Measurements from ENCODE around the gene NUDT17. TPM values are rescaled to one million over a fixed set of nuclear protein-coding genes. Genes with fewer than 3 reads are reported as not detected.
A peak's percentile ranks its signal among the peaks of the same experiment; 100 is the strongest.

NUDT17 gene
- total and polyA plus RNA-seq, 9 of the 15 experiments (the other 6 are each of a cell fraction or from before 2014, with no cell fraction given) = 2.1 to 10.0 (median 6.1) TPM

DNA sequence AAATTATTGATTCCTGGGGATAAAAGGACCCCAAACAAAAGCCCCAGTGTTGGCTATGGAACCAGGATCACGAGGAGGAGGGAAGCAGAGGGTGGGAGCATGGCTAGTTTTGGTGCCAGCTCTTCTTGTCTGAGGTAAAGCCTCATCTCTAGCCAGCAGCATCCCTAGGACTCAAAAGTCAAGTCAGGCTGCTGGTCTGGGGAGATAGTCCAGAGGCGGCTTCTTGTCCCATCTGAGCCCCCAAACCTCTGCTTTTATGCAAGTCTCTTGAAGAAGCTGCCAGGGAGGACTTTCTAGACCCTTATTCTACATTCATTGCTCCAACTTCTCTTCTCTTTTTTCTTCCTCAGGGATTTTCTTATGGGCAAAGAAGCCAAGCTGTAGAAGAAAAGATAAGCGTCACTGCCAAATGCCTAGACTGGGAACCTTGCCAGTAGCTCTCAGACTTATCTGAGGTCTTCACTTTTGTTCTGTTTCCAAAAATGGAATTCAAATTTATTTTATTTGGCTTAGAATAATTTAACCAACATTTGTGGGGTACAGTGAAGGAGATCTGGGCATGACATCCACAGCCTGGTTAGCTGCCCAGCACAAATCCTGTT, 47.2 kb downstream of the NUDT17 start (continued):
- no peak for TF ChIP-seq PCBP1 (IDR thresholded peaks at IDR 0.05; ENCODE audit: low read depth, low read length, poor library complexity, severe bottlenecking)
- TF ChIP-seq PHF8 (IDR thresholded peaks at IDR 0.05; ENCODE audit: borderline replicate concordance, low read length) = no peak
- peak in 1 of 2 experiments; percentile 19; a peak in 1 of 4 replicates for TF ChIP-seq RCOR1 (IDR thresholded peaks at IDR 0.05; ENCODE audit: borderline replicate concordance in 1 of 2, low read depth in 2 of 2, low read length in 2 of 2)
- peak; percentile 54 for TF ChIP-seq CBFA2T3 (IDR thresholded peaks at IDR 0.05)
- TF ChIP-seq MCM3 (IDR thresholded peaks at IDR 0.05) = no peak
- TF ChIP-seq, protein P1, sequence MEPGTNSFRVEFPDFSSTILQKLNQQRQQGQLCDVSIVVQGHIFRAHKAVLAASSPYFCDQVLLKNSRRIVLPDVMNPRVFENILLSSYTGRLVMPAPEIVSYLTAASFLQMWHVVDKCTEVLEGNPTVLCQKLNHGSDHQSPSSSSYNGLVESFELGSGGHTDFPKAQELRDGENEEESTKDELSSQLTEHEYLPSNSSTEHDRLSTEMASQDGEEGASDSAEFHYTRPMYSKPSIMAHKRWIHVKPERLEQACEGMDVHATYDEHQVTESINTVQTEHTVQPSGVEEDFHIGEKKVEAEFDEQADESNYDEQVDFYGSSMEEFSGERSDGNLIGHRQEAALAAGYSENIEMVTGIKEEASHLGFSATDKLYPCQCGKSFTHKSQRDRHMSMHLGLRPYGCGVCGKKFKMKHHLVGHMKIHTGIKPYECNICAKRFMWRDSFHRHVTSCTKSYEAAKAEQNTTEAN (CRISPR knock-in tag; IDR thresholded peaks at IDR 0.05) = no peak
- peak; percentile 48; the same call in 1 of the 2 replicates for TF ChIP-seq SMARCA4 (IDR thresholded peaks at IDR 0.05)
- TF ChIP-seq PPARD (CRISPR knock-in tag; IDR thresholded peaks at IDR 0.05) = no peak
- TF ChIP-seq FOSL1 (tag; conservative IDR thresholded peaks at IDR 0.05) = peak; percentile 38; the same call in 1 of the 2 replicates
- TF ChIP-seq, protein P2, sequence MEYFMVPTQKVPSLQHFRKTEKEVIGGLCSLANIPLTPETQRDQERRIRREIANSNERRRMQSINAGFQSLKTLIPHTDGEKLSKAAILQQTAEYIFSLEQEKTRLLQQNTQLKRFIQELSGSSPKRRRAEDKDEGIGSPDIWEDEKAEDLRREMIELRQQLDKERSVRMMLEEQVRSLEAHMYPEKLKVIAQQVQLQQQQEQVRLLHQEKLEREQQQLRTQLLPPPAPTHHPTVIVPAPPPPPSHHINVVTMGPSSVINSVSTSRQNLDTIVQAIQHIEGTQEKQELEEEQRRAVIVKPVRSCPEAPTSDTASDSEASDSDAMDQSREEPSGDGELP (CRISPR knock-in tag; IDR thresholded peaks at IDR 0.05; ENCODE audit: borderline replicate concordance) = no peak
- TF ChIP-seq, protein P3, sequence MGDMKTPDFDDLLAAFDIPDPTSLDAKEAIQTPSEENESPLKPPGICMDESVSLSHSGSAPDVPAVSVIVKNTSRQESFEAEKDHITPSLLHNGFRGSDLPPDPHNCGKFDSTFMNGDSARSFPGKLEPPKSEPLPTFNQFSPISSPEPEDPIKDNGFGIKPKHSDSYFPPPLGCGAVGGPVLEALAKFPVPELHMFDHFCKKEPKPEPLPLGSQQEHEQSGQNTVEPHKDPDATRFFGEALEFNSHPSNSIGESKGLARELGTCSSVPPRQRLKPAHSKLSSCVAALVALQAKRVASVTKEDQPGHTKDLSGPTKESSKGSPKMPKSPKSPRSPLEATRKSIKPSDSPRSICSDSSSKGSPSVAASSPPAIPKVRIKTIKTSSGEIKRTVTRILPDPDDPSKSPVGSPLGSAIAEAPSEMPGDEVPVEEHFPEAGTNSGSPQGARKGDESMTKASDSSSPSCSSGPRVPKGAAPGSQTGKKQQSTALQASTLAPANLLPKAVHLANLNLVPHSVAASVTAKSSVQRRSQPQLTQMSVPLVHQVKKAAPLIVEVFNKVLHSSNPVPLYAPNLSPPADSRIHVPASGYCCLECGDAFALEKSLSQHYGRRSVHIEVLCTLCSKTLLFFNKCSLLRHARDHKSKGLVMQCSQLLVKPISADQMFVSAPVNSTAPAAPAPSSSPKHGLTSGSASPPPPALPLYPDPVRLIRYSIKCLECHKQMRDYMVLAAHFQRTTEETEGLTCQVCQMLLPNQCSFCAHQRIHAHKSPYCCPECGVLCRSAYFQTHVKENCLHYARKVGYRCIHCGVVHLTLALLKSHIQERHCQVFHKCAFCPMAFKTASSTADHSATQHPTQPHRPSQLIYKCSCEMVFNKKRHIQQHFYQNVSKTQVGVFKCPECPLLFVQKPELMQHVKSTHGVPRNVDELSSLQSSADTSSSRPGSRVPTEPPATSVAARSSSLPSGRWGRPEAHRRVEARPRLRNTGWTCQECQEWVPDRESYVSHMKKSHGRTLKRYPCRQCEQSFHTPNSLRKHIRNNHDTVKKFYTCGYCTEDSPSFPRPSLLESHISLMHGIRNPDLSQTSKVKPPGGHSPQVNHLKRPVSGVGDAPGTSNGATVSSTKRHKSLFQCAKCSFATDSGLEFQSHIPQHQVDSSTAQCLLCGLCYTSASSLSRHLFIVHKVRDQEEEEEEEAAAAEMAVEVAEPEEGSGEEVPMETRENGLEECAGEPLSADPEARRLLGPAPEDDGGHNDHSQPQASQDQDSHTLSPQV (IDR thresholded peaks at IDR 0.05) = no peak
- TF ChIP-seq FIP1L1 (IDR thresholded peaks at IDR 0.05; ENCODE audit: low read depth, low read length, poor library complexity, severe bottlenecking) = no peak
- TF ChIP-seq RBM34 (IDR thresholded peaks at IDR 0.05; ENCODE audit: borderline replicate concordance, insufficient read depth, low read length) = no peak
- no peak for TF ChIP-seq EGR1 (conservative IDR thresholded peaks at IDR 0.05)
- TF ChIP-seq TAL1 (IDR thresholded peaks at IDR 0.05) = peak; percentile 35; the same call in 1 of the 2 replicates
- TF ChIP-seq NFIC (IDR thresholded peaks at IDR 0.05) = peak; percentile 89
- TF ChIP-seq ZNF780A (CRISPR knock-in tag; IDR thresholded peaks at IDR 0.05) = no peak
- 0 out of 4 replicates have a peak, but pooled peaks of 1 of the 2 experiments have one; percentile 3 for TF ChIP-seq HDAC1 (IDR thresholded peaks at IDR 0.05)
